Osteocyte (in vitro differentiated cells): ENCODE results near the gene CLDN20. TPM values are rescaled to one million over a fixed set of nuclear protein-coding genes. Genes with fewer than 3 reads are reported as not detected.
"Not testable (repeated sequence)": the region's sequence is repeated elsewhere in the genome, so short reads cannot be mapped to it uniquely, and the experiment has no call there.

Experiments used
- DNase-seq: peaks from one replicate; pipeline ENCODE4 v3.0.0; 2021; ENCODE audit warnings: mixed read lengths; ENCODE audit not compliant: unreplicated experiment; ENCODE audit errors: extremely low spot score
- H3K27ac Mint-ChIP-seq: one replicate; pipeline ENCODE4 v1.8.0; 2021; ENCODE audit warnings: mild to moderate bottlenecking, mixed read lengths; ENCODE audit not compliant: unreplicated experiment
- H3K27me3 Mint-ChIP-seq: one replicate; pipeline ENCODE4 v1.8.0; 2021; ENCODE audit warnings: mixed read lengths; ENCODE audit not compliant: unreplicated experiment
- H3K36me3 Mint-ChIP-seq: one replicate; pipeline ENCODE4 v1.8.0; 2021; ENCODE audit warnings: mixed read lengths; ENCODE audit not compliant: unreplicated experiment
- H3K4me1 Mint-ChIP-seq: one replicate; pipeline ENCODE4 v1.8.0; 2021; ENCODE audit warnings: mixed read lengths; ENCODE audit not compliant: unreplicated experiment
- H3K4me3 Mint-ChIP-seq: one replicate; pipeline ENCODE4 v1.8.0; 2021; ENCODE audit warnings: mild to moderate bottlenecking, moderate library complexity, mixed read lengths; ENCODE audit not compliant: unreplicated experiment
- H3K9me3 Mint-ChIP-seq: one replicate; pipeline ENCODE4 v1.8.0; 2021; ENCODE audit warnings: mixed read lengths; ENCODE audit not compliant: unreplicated experiment
- total RNA-seq: library from RNA; stranded (reverse); gene quantifications from 2 replicates; pipeline ENCODE4 v1.2.1, GENCODE V29; 2021
- TF ChIP-seq, protein P1 (sequence below): fragments of 200-600 bp; sonication (generic); IDR thresholded peaks from 2 replicates; pipeline ENCODE4 v1.5.0; 2021; ENCODE audit warnings: antibody characterized with exemption, mild to moderate bottlenecking, moderate library complexity

CLDN20 gene
- total RNA-seq, 1 donor from 2014 or later = not detected

DNA sequence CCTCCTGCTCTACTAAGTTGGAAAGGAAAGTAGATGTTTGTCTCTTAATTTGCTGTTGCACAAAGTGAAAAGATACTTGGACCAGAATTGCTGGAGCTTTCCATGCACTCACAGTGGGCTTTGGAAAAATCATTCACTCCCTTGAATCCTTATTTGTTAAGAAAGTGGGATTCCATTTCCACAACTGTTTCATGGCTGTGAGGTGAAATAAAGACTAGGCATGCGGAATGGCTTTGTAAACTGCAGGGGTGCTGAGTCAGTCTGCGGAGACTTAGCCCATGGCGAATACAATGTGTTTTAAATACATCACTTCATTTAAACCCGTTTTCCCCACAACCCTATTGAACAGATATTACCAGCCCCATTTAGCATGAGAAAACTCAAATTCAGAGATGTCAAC is 36.8 kb upstream of the CLDN20 start:
- TF ChIP-seq, protein P1, sequence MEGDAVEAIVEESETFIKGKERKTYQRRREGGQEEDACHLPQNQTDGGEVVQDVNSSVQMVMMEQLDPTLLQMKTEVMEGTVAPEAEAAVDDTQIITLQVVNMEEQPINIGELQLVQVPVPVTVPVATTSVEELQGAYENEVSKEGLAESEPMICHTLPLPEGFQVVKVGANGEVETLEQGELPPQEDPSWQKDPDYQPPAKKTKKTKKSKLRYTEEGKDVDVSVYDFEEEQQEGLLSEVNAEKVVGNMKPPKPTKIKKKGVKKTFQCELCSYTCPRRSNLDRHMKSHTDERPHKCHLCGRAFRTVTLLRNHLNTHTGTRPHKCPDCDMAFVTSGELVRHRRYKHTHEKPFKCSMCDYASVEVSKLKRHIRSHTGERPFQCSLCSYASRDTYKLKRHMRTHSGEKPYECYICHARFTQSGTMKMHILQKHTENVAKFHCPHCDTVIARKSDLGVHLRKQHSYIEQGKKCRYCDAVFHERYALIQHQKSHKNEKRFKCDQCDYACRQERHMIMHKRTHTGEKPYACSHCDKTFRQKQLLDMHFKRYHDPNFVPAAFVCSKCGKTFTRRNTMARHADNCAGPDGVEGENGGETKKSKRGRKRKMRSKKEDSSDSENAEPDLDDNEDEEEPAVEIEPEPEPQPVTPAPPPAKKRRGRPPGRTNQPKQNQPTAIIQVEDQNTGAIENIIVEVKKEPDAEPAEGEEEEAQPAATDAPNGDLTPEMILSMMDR = no peak
- no peak overlapping the region for H3K4me3 Mint-ChIP-seq
- no peaks in the 10 kb centered on the region for H3K27me3 Mint-ChIP-seq
- DNase-seq = no peak
- no peaks in the 10 kb centered on the region for H3K9me3 Mint-ChIP-seq
- H3K27ac Mint-ChIP-seq = no peak overlapping the region
- peaks cover 2% of the 10 kb centered on the region for H3K36me3 Mint-ChIP-seq
- peaks cover 17% of the 10 kb centered on the region for H3K4me1 Mint-ChIP-seq

DNA sequence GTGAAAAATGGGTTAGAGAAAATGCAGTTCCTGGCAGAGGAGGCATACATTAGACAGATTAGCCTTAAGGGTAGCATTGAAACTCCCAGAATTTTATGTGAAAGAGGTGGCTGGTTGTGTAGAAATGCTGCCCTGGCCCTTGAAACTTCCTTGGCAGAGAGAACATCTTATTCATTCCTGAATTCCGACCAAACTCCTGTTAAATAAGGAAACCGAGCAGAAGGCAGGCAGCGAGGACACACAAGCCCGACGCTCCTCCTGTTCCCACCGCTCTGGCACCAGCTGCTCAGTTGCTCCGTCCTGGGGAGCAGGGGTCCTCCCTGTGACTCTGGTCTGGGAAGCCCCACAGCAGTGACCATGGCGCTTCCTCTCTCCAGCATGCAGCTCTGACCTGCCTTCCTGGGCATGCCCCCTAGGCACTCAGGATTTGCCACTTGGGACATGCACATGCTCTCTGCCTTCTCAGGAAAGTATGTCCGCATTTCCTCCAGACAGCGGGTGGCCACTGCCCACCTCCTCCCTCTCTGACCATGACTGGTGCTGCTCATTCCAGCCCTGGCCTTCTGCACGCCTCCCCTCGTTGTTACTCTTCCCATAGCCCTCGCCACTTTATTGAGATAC is 35.2 kb upstream of the CLDN20 start:
- H3K36me3 Mint-ChIP-seq = peaks cover 2% of the 10 kb centered on the region
- H3K27me3 Mint-ChIP-seq = no peaks in the 10 kb centered on the region
- no peaks in the 10 kb centered on the region for H3K9me3 Mint-ChIP-seq
- H3K4me1 Mint-ChIP-seq = peaks cover 15% of the 10 kb centered on the region
- TF ChIP-seq, protein P1 = no peak
- DNase-seq = no peak
- no peak overlapping the region for H3K27ac Mint-ChIP-seq
- no peak overlapping the region for H3K4me3 Mint-ChIP-seq

DNA sequence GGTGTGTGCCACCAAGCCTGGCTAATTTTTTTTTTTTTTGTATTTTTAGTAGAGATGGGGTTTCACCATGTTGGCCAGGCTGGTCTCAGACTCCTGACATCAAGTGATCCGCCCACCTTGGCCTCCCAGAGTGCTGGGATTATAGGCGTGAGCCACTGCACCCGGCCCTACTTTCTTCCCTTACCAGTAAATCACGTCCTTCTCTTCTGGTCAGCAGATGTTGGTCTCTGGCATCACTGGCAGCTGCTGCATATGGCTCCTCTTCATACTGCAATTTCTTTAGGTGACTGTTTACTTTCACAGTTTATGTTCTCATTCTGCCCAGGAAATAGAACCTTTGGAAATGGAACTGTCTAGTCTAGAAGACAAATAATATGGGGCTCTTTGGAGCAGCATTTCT is 32.8 kb upstream of the CLDN20 start:
- not testable (repeated sequence) for DNase-seq

DNA sequence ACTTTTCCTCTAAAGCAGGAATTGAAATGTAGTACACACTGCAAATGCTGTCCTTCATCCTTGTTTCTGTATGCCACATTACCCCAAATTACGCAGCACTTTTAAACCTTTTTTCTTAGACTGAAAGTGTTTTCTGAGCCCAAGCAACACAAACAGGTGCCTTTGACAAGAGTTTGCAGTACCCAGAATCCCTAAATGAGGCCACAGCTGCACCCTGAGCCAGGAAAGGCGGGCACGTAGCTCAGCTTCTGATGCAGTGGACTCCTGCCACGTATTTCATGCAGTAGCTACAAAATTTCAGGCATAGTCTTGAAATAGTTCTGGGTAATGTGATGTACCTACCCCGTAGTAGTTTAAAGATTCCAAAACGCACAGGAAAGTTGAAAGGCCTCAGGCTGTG is 31.0 kb upstream of the CLDN20 start:
- Mint-ChIP-seq H3K27ac (no peak overlapping the region), H3K27me3 (no peaks in the 10 kb centered on the region), H3K4me1 (peaks cover 7% of the 10 kb centered on the region), H3K36me3 (peaks cover 2% of the 10 kb centered on the region), H3K9me3 (no peaks in the 10 kb centered on the region), H3K4me3 (no peak overlapping the region)
- DNase-seq = no peak
- TF ChIP-seq, protein P1 = no peak

More for the DNA sequence above, 32.8 kb upstream of the CLDN20 start:
- H3K4me1 Mint-ChIP-seq, H3K27me3 Mint-ChIP-seq, H3K4me3 Mint-ChIP-seq, H3K27ac Mint-ChIP-seq, H3K9me3 Mint-ChIP-seq, H3K36me3 Mint-ChIP-seq: not testable (repeated sequence)

DNA sequence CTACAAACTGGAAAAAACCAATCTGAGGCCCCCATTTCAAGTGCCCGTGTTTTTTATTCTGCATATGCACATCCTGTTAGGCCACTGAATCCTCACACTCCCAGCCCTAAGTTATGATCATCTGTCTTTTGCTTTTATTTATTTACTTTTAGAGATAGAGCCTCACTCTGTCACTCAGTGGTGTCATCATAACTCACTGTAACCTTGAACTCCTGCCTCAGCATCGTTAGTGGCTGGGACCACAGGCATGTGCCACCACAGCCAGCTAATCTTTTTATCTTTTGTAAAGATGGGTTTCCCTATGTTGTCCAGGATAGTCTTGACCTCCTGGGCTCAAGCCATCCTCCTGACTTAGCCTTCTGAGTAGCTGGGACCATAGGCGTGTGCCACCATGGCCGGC is 29.6 kb upstream of the CLDN20 start:
- peaks cover 2% of the 10 kb centered on the region for H3K4me1 Mint-ChIP-seq
- TF ChIP-seq, protein P1 = no peak
- peaks cover 5% of the 10 kb centered on the region for H3K36me3 Mint-ChIP-seq
- H3K27ac Mint-ChIP-seq = no peak overlapping the region
- no peak overlapping the region for H3K4me3 Mint-ChIP-seq
- DNase-seq = no peak
- H3K9me3 Mint-ChIP-seq = peaks cover 5% of the 10 kb centered on the region
- no peaks in the 10 kb centered on the region for H3K27me3 Mint-ChIP-seq

DNA sequence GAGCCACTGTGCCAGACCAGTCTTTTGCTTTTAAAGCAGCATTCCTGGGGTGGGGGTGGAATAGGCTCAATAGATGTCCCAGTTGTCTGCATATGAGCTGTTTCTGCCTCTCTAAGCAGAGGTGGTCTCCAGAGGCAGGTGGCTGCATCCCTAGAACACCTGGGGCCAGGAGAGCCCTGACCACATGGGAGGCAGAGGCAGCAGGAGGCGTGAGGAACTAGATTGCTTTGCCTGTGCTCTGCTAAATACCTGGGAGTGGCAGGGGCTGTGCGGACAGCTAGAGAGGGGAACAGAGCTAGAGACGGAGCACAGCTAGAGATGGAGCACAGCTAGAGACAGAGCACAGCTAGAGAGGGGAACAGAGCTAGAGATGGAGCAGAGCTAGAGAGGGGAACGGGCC is 29.1 kb upstream of the CLDN20 start:
- no peak for DNase-seq
- TF ChIP-seq, protein P1 = no peak
- H3K36me3 Mint-ChIP-seq = peaks cover 5% of the 10 kb centered on the region
- H3K27ac Mint-ChIP-seq = no peak overlapping the region
- peaks cover 5% of the 10 kb centered on the region for H3K9me3 Mint-ChIP-seq
- no peak overlapping the region for H3K4me3 Mint-ChIP-seq
- H3K4me1 Mint-ChIP-seq = peaks cover 1% of the 10 kb centered on the region
- H3K27me3 Mint-ChIP-seq = no peaks in the 10 kb centered on the region
